Measurements from ENCODE around the gene FPR1.

DNA sequence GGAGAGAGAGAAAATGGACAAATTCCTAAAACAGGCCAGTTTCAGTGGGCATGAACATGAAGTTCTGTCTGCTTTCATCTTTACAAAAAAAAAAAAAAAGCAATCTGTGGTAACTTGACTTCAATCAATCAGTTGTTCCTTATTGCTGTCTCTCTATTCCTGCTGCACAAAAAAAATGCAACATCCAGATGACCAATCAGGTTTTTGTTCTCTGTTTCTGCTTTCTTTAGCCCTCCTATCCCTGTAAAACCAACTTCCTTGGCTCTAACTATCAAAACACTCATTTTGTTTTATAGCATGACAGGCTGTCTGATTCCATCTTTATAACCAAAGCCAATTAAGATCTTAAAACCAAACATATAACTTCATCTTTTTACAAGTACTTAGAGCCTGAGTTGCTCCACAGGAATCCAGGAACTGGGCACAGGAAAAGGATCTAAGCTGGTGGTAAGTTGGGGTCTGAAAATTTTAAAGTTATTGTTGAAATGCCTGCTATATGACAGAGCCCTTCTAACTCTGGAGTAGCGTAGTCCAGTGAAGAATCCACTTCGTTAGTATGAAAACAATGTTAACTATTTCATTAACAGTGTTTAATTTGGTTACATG is 43.3 kb upstream of the FPR1 start, which contains the start of gene FPR3:
- TF ChIP-seq, protein P1, sequence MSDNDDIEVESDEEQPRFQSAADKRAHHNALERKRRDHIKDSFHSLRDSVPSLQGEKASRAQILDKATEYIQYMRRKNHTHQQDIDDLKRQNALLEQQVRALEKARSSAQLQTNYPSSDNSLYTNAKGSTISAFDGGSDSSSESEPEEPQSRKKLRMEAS (IDR thresholded peaks at IDR 0.05), result no peak
- TF ChIP-seq EP300 (IDR thresholded peaks at IDR 0.05; ENCODE audit: borderline replicate concordance) (no peak), FOXM1 (IDR thresholded peaks at IDR 0.05; ENCODE audit: borderline replicate concordance, low read depth) (no peak), YY1 (IDR thresholded peaks at IDR 0.05; ENCODE audit: low read depth) (no peak), RAD21 (IDR thresholded peaks at IDR 0.05; ENCODE audit: low read depth) (no peak), ZBTB7A (IDR thresholded peaks at IDR 0.05; ENCODE audit: low read depth) (no peak), TEAD4 (IDR thresholded peaks at IDR 0.05) (no peak), TCF12 (IDR thresholded peaks at IDR 0.05; ENCODE audit: low read depth) (no peak), CEBPB (IDR thresholded peaks at IDR 0.05) (no peak), TAF1 (IDR thresholded peaks at IDR 0.05; ENCODE audit: low read depth) (no peak)
- TF ChIP-seq, protein P2, sequence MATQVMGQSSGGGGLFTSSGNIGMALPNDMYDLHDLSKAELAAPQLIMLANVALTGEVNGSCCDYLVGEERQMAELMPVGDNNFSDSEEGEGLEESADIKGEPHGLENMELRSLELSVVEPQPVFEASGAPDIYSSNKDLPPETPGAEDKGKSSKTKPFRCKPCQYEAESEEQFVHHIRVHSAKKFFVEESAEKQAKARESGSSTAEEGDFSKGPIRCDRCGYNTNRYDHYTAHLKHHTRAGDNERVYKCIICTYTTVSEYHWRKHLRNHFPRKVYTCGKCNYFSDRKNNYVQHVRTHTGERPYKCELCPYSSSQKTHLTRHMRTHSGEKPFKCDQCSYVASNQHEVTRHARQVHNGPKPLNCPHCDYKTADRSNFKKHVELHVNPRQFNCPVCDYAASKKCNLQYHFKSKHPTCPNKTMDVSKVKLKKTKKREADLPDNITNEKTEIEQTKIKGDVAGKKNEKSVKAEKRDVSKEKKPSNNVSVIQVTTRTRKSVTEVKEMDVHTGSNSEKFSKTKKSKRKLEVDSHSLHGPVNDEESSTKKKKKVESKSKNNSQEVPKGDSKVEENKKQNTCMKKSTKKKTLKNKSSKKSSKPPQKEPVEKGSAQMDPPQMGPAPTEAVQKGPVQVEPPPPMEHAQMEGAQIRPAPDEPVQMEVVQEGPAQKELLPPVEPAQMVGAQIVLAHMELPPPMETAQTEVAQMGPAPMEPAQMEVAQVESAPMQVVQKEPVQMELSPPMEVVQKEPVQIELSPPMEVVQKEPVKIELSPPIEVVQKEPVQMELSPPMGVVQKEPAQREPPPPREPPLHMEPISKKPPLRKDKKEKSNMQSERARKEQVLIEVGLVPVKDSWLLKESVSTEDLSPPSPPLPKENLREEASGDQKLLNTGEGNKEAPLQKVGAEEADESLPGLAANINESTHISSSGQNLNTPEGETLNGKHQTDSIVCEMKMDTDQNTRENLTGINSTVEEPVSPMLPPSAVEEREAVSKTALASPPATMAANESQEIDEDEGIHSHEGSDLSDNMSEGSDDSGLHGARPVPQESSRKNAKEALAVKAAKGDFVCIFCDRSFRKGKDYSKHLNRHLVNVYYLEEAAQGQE (IDR thresholded peaks at IDR 0.05; ENCODE audit: low read depth), result no peak
- TF ChIP-seq, protein P3, sequence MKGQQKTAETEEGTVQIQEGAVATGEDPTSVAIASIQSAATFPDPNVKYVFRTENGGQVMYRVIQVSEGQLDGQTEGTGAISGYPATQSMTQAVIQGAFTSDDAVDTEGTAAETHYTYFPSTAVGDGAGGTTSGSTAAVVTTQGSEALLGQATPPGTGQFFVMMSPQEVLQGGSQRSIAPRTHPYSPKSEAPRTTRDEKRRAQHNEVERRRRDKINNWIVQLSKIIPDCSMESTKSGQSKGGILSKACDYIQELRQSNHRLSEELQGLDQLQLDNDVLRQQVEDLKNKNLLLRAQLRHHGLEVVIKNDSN (IDR thresholded peaks at IDR 0.05), result no peak

Data from Ishikawa (cell line).